ENCODE results near the gene PPP1R1B. TPM values are rescaled to one million over a fixed set of nuclear protein-coding genes. Genes with fewer than 3 reads are reported as not detected.

Gene PPP1R1B
- total RNA-seq, 1 donor from 2014 or later = 0.12 TPM

DNA sequence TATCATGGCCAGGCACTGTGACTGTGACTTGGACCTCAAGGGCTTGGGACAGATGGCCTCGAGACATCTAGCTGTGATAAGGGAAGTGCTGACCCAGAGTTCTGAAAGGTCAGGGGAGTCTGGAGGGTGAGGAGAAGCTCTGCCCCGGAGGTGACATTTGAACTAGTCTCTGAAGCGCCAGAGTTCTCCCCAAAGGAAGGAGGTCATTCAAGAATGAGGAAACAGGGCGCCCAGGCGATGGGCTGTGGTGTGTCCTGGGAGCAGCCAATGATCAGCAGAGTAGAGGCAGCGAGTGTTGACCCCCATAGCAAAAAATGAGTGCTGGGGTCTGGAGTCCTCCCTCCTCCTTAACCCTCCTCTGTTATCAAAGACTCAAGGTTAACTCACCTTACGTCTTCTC, 15.1 kb downstream of the PPP1R1B start:
- H3K36me3 Mint-ChIP-seq (ENCODE audit: low read depth) = no peaks in the 10 kb centered on the region
- H3K4me1 Mint-ChIP-seq (ENCODE audit: low read depth) = peaks cover 46% of the 10 kb centered on the region
- H3K27ac Mint-ChIP-seq (ENCODE audit: unreplicated experiment) = no peak overlapping the region
- no peaks in the 10 kb centered on the region for H3K27me3 Mint-ChIP-seq (ENCODE audit: low read depth)
- H3K9me3 Mint-ChIP-seq (ENCODE audit: low read depth) = no peaks in the 10 kb centered on the region
- DNase-seq (ENCODE audit: low spot score) = no peak
- TF ChIP-seq, protein P1, sequence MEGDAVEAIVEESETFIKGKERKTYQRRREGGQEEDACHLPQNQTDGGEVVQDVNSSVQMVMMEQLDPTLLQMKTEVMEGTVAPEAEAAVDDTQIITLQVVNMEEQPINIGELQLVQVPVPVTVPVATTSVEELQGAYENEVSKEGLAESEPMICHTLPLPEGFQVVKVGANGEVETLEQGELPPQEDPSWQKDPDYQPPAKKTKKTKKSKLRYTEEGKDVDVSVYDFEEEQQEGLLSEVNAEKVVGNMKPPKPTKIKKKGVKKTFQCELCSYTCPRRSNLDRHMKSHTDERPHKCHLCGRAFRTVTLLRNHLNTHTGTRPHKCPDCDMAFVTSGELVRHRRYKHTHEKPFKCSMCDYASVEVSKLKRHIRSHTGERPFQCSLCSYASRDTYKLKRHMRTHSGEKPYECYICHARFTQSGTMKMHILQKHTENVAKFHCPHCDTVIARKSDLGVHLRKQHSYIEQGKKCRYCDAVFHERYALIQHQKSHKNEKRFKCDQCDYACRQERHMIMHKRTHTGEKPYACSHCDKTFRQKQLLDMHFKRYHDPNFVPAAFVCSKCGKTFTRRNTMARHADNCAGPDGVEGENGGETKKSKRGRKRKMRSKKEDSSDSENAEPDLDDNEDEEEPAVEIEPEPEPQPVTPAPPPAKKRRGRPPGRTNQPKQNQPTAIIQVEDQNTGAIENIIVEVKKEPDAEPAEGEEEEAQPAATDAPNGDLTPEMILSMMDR (IDR thresholded peaks at IDR 0.05) = no peak
- no peak overlapping the region for H3K4me3 Mint-ChIP-seq (ENCODE audit: unreplicated experiment)

DNA sequence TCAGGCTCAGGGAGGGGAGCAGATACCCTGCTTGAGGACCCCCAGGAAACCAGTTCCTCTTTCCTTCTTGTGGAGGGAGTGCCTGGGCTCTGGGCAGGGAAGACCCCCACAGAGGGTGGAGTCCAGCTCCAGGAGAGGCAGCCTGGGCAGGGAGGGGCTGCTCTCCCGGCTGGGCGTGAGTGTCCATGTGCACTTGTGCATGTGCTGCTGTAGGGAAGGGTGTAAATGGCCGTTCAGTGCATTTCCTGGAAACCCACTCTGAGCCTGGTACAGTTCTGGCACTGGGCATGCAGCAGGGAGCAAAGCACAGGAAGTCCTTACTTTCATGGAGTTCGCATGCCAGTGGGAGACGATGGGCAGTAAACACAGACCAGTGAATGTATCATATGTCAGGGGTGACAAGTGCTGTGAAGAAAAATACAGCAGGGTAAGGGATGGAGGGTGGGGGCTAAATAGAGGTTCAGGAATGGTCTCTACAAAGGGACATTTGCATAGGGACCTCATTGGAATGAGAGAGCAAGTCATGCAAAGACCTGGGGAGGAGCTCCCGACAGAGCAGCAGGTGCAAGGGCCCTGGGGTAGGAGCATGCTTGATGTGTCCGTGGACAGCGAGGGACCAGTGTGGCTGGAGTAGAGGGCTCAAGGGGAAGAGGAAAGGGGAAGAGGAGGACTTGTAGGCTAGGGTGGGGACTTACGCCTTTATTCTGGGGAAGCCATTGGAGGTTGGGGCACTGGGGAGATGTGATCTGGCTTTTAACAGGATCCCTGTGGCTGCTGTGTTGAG, 15.7 kb downstream of the PPP1R1B start:
- Mint-ChIP-seq H3K27ac (ENCODE audit: unreplicated experiment) (peak overlapping the region; percentile 24), H3K9me3 (ENCODE audit: low read depth) (no peaks in the 10 kb centered on the region)

DNA sequence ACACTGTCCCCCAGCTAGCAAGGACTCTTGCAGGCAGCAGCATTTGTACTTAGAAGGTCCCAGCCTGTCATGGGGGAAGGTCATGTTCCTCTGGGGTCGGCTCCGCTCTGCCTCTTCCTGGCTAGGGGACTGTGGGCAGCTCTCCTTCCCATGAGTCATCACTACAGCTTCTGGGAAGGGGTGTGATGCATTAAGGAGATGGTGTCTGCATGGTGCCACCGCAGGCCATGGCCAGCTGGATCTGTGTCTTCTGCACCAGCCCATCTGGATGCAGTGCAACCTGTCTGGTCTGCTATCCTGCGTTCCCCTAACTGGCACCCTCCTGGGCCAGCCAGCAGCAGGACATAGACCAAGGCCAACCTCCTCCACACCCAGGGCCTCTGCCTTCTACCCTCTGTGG, 16.5 kb downstream of the PPP1R1B start:
- no peak for DNase-seq (ENCODE audit: low spot score)
- H3K36me3 Mint-ChIP-seq (ENCODE audit: low read depth) = no peaks in the 10 kb centered on the region
- no peaks in the 10 kb centered on the region for H3K27me3 Mint-ChIP-seq (ENCODE audit: low read depth)
- H3K4me1 Mint-ChIP-seq (ENCODE audit: low read depth) = peaks cover 36% of the 10 kb centered on the region
- H3K9me3 Mint-ChIP-seq (ENCODE audit: low read depth) = no peaks in the 10 kb centered on the region
- no peak overlapping the region for H3K4me3 Mint-ChIP-seq (ENCODE audit: unreplicated experiment)
- TF ChIP-seq, protein P1 (IDR thresholded peaks at IDR 0.05) = no peak
- H3K27ac Mint-ChIP-seq (ENCODE audit: unreplicated experiment) = no peak overlapping the region

More for the DNA sequence above, 15.7 kb downstream of the PPP1R1B start:
- H3K4me1 Mint-ChIP-seq (ENCODE audit: low read depth) = peaks cover 43% of the 10 kb centered on the region
- no peaks in the 10 kb centered on the region for H3K36me3 Mint-ChIP-seq (ENCODE audit: low read depth)
- no peaks in the 10 kb centered on the region for H3K27me3 Mint-ChIP-seq (ENCODE audit: low read depth)
- TF ChIP-seq, protein P1 (IDR thresholded peaks at IDR 0.05) = no peak
- H3K4me3 Mint-ChIP-seq (ENCODE audit: unreplicated experiment) = no peak overlapping the region
- no peak for DNase-seq (ENCODE audit: low spot score)

- Mint-ChIP-seq H3K27ac (ENCODE audit: unreplicated experiment) (no peak overlapping the region), H3K27me3 (ENCODE audit: low read depth) (no peaks in the 10 kb centered on the region), H3K4me3 (ENCODE audit: unreplicated experiment) (no peak overlapping the region), H3K36me3 (ENCODE audit: low read depth) (no peaks in the 10 kb centered on the region), H3K4me1 (ENCODE audit: low read depth) (peaks cover 26% of the 10 kb centered on the region), H3K9me3 (ENCODE audit: low read depth) (no peaks in the 10 kb centered on the region)
- TF ChIP-seq, protein P1 (IDR thresholded peaks at IDR 0.05) = no peak
- DNase-seq (ENCODE audit: low spot score) = no peak
Observed at GRCh38 chr17:39647256-39647655, 20.5 kb downstream of the PPP1R1B start.

DNA sequence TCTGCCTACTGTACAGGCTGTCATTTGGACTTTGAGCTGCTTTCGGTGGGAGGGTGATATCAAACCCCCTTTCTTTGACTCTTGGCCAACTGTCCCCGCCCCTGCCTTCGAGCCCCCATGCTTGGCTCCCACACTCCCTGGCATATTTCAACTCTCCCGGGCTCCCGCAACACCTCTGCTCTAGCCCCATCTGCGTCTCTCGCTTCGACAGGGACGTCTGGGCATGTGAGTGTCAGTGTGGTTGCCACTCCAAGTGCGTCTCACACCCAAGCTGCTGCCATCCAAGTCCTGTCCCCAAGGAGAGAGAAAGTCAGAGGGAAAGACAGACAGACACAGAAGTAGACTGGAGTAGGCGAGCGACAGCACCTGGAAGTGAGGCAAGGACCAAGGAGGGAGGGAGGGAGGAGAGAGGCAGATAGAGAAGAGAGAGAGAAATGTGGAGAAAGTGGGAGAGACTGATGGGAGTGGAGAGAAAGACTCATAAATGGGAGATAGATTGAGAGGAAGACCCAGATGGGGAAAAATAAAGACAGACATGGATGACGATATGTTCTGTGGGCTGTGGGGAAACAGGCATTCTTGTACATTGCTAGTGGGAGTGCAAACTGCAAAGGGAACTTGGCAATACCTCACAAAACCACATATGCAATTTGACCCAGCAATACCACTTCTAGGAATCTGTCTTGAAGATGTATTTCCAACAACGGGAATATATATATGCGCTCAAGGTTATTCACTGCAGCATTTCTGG, 22.0 kb downstream of the PPP1R1B start:
- peak overlapping the region; percentile 42 for H3K27ac Mint-ChIP-seq (ENCODE audit: unreplicated experiment)
- H3K9me3 Mint-ChIP-seq (ENCODE audit: low read depth) = no peaks in the 10 kb centered on the region
- DNase-seq (ENCODE audit: low spot score) = no peak
- no peak overlapping the region for H3K4me3 Mint-ChIP-seq (ENCODE audit: unreplicated experiment)
- peaks cover 14% of the 10 kb centered on the region for H3K4me1 Mint-ChIP-seq (ENCODE audit: low read depth)
- TF ChIP-seq, protein P1 (IDR thresholded peaks at IDR 0.05) = no peak
- H3K27me3 Mint-ChIP-seq (ENCODE audit: low read depth) = no peaks in the 10 kb centered on the region
- H3K36me3 Mint-ChIP-seq (ENCODE audit: low read depth) = no peaks in the 10 kb centered on the region

Measured in chondrocyte (in vitro differentiated cells).